Body of pancreas (tissue), 4 donors: ENCODE results near the gene ZNF664. TPM values are rescaled to one million over a fixed set of nuclear protein-coding genes. Genes with fewer than 3 reads are reported as not detected.

Experiments
- ATAC-seq: fragments of 150-250 bp; one replicate; pipeline ENCODE4 v1.9.1; 2016
- DNase-seq, 4 donors: peaks; one replicate each; pipeline ENCODE4 v3.0.0-alpha.2; 2019
- H3K27ac ChIP-seq, 4 donors: fragments of 200-600 bp; sonication (generic); 1 replicate in 3 of 4; 2 replicates in 1 of 4; pipeline versions ENCODE4 v1.5.1 to v1.6.1; 2016 to 2019; ENCODE audit warnings: mild to moderate bottlenecking in 1 of 4, mixed read lengths in 1 of 4, moderate library complexity in 1 of 4
- H3K27me3 ChIP-seq, 2 donors: fragments of 200-600 bp; sonication (generic); one replicate each; pipeline ENCODE4 v1.6.0; 2016; ENCODE audit warnings: mild to moderate bottlenecking in 1 of 2
- H3K36me3 ChIP-seq, 2 donors: fragments of 200-600 bp; sonication (generic); replicated peaks in 1 of 2; 2 replicates each; pipeline ENCODE4 v1.5.1; 2016; ENCODE audit warnings: low read depth in 2 of 2; ENCODE audit not compliant: insufficient read depth in 1 of 2
- H3K4me1 ChIP-seq: fragments of 200-600 bp; sonication (generic); one replicate; pipeline ENCODE4 v1.6.0; 2016
- H3K4me3 ChIP-seq, 2 donors: fragments of 200-600 bp; sonication (generic); 1 replicate in 1 of 2; 2 replicates in 1 of 2; pipeline ENCODE4 v1.5.1; 2016 to 2019
- H3K9me3 ChIP-seq, 3 donors: fragments of 200-600 bp; sonication (generic); 1 replicate in 2 of 3; 2 replicates in 1 of 3; pipeline ENCODE4 v1.5.1; 2016
- CTCF ChIP-seq, 7 experiments: fragments of 450-650 bp in 4 of 7; fragments of 200-600 bp in 3 of 7; sonication (generic) in 3 of 7; IDR thresholded peaks; one replicate each; pipeline ENCODE4 v1.5.1; 2016 to 2019; ENCODE audit warnings: antibody characterized with exemption in 7 of 7
- POLR2A ChIP-seq, 3 donors: fragments of 450-650 bp; IDR thresholded peaks; one replicate each; pipeline ENCODE4 v1.6.1; 2016; ENCODE audit warnings: antibody characterized with exemption in 3 of 3, mild to moderate bottlenecking in 2 of 3
- WGBS, 2 donors: methylation state at CpG; one replicate each; pipeline ENCODE4 v1.1.5; 2017; 5-methylcytosine and 5-hydroxymethylcytosine counted together
- intact Hi-C: fragments of 100-400 bp; cut with DNase I; formaldehyde crosslinking; loops from one replicate; pipeline ENCODE4 v1.15.1; 2023
- total RNA-seq, 2 donors: library from RNA; depleted of rRNA; stranded (reverse); fragments of >200 nt; gene quantifications; one replicate each; pipeline ENCODE4 v1.1.0, GENCODE V29; 2016

The ZNF664 gene
- total RNA-seq, 2 donors from 2014 or later, result 32.6 to 53.2 TPM

GRCh38 chr12:123998344-123998990, 25.5 kb downstream of the ZNF664 start:
- no peaks in the 10 kb centered on the region for H3K27me3 ChIP-seq
- H3K9me3 ChIP-seq, result no peaks in the 10 kb centered on the region
- H3K4me1 ChIP-seq, result peaks cover 14% of the 10 kb centered on the region
- H3K4me3 ChIP-seq, result no peak overlapping the region
- intact Hi-C loops, result no loop called here
- no peak overlapping the region for H3K27ac ChIP-seq
- no peak for DNase-seq
- ATAC-seq, result no peak
- WGBS, 2 donors, result 77 to 91% methylated on average over 2 of the region's 2 CpGs
- no peak for TF ChIP-seq CTCF (IDR thresholded peaks at IDR 0.05)
- TF ChIP-seq POLR2A (IDR thresholded peaks at IDR 0.05), result no peak
- no peaks in the 10 kb centered on the region for H3K36me3 ChIP-seq

GRCh38 chr12:123998991-123999359, 26.0 kb downstream of the ZNF664 start:
- Histone ChIP-seq H3K4me3 (no peak overlapping the region), H3K9me3 (no peaks in the 10 kb centered on the region), H3K27ac (no peak overlapping the region), H3K27me3 (no peaks in the 10 kb centered on the region), H3K36me3 (no peaks in the 10 kb centered on the region), H3K4me1 (peaks cover 9% of the 10 kb centered on the region)
- 86 to 87% methylated on average over 2 of the region's 2 CpGs for WGBS, 2 donors
- intact Hi-C loops, result no loop called here
- TF ChIP-seq CTCF (IDR thresholded peaks at IDR 0.05) (no peak), POLR2A (IDR thresholded peaks at IDR 0.05) (no peak)
- no peak for ATAC-seq
- no peak for DNase-seq

- no peak for ATAC-seq
- DNase-seq, result no peak
Observed at GRCh38 chr12:124000111-124000510, 27.1 kb downstream of the ZNF664 start.

DNA sequence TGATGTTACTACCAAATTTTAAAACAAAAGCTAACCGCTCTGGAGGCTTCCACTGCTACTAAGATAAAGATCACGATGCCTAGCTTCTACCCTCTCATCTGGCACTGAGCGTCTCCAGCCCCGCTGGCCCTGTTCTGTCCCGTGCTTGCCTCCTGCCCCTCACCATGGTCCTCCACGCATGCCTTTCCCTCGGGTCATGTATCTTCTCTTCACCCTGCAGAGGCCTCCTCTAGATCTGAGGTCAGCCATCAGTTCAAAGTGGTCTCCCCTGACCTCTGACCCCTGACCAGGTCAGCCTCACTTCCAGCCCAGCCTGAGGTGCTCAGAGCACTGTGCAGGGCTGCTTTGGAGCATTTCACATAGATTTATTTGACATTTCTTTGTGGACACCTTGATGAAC, 28.3 kb downstream of the ZNF664 start:
- H3K36me3 ChIP-seq, result no peaks in the 10 kb centered on the region
- intact Hi-C loops, result no loop called here
- no peaks in the 10 kb centered on the region for H3K27me3 ChIP-seq
- ATAC-seq (no peak), DNase-seq (no peak)
- no peak overlapping the region for H3K27ac ChIP-seq
- no peak overlapping the region for H3K4me3 ChIP-seq
- WGBS, 2 donors, result 85 to 87% methylated on average over 7 of the region's 7 CpGs
- TF ChIP-seq POLR2A (IDR thresholded peaks at IDR 0.05) (no peak), CTCF (IDR thresholded peaks at IDR 0.05) (no peak)
- peaks cover 17% of the 10 kb centered on the region for H3K4me1 ChIP-seq
- H3K9me3 ChIP-seq, result no peaks in the 10 kb centered on the region

More at GRCh38 chr12:124000111-124000510, 27.1 kb downstream of the ZNF664 start:
- Histone ChIP-seq H3K27ac (no peak overlapping the region), H3K36me3 (no peaks in the 10 kb centered on the region), H3K9me3 (no peaks in the 10 kb centered on the region), H3K27me3 (no peaks in the 10 kb centered on the region), H3K4me3 (no peak overlapping the region), H3K4me1 (peaks cover 8% of the 10 kb centered on the region)
- intact Hi-C loops, result no loop called here
- no peak for TF ChIP-seq POLR2A (IDR thresholded peaks at IDR 0.05)
- 83 to 92% methylated on average over 5 of the region's 5 CpGs for WGBS, 2 donors

- Histone ChIP-seq H3K27ac (no peak overlapping the region), H3K36me3 (no peaks in the 10 kb centered on the region), H3K4me1 (peaks cover 22% of the 10 kb centered on the region), H3K4me3 (no peak overlapping the region), H3K9me3 (no peaks in the 10 kb centered on the region), H3K27me3 (no peaks in the 10 kb centered on the region)
- TF ChIP-seq CTCF (IDR thresholded peaks at IDR 0.05) (no peak), POLR2A (IDR thresholded peaks at IDR 0.05) (no peak)
- 74 to 79% methylated on average over 6 of the region's 6 CpGs for WGBS, 2 donors
- no peak for ATAC-seq
- no peak for DNase-seq
- intact Hi-C loops, result no loop called here
Observed at GRCh38 chr12:124002021-124002644, 29.1 kb downstream of the ZNF664 start.
